DMS53 treated with DMSO at 0.1 percent for 48 hours (cell line): Measurements from ENCODE around the gene CYYR1.

ENCODE experiments used
- DNase-seq: peaks from one replicate; lab custom pipeline; 2025; ENCODE audit not compliant: unreplicated experiment; lab: John Stamatoyannopoulos, UW

CYYR1 gene

GRCh38 chr21:26443291-26443690 lies 129.8 kb downstream of the CYYR1 start:
- DNase-seq, result no peak

GRCh38 chr21:26441149-26441548 lies 131.9 kb downstream of the CYYR1 start:
- no peak for DNase-seq

GRCh38 chr21:26438976-26439375 lies 134.1 kb downstream of the CYYR1 start:
- DNase-seq, result no peak

GRCh38 chr21:26437326-26438009 lies 135.6 kb downstream of the CYYR1 start:
- DNase-seq, result no peak

GRCh38 chr21:26433386-26433785 lies 139.7 kb downstream of the CYYR1 start:
- DNase-seq, result no peak

- no peak for DNase-seq
Observed at GRCh38 chr21:26432410-26432809, 140.7 kb downstream of the CYYR1 start.

- no peak for DNase-seq
Observed at GRCh38 chr21:26425576-26425975, 147.5 kb downstream of the CYYR1 start.

- no peak for DNase-seq
Observed at GRCh38 chr21:26423511-26423910, 149.6 kb downstream of the CYYR1 start.

- no peak for DNase-seq
Observed at GRCh38 chr21:26422706-26423105, 150.4 kb downstream of the CYYR1 start.

- DNase-seq, result no peak
Observed at GRCh38 chr21:26422138-26422537, 150.9 kb downstream of the CYYR1 start.

GRCh38 chr21:26421724-26422123 lies 151.4 kb downstream of the CYYR1 start:
- DNase-seq, result no peak
